Medulla oblongata (tissue), 1 donor: Measurements from ENCODE around the gene NTM.

Experiments
- DNase-seq: peaks from one replicate; pipeline ENCODE4 v3.0.0-alpha.2; 2015; ENCODE audit errors: extremely low spot score

The NTM gene

GRCh38 chr11:131767421-131767820 is 397.0 kb downstream of the NTM start:
- DNase-seq: no peak

GRCh38 chr11:131770801-131771200 is 400.4 kb downstream of the NTM start:
- DNase-seq: no peak

- no peak for DNase-seq
Measured at GRCh38 chr11:131771471-131771870, 401.1 kb downstream of the NTM start.

GRCh38 chr11:131773626-131774025 is 403.2 kb downstream of the NTM start:
- no peak for DNase-seq

- no peak for DNase-seq
Measured at GRCh38 chr11:131776211-131776610, 405.8 kb downstream of the NTM start.

- no peak for DNase-seq
Measured at GRCh38 chr11:131785801-131786200, 415.4 kb downstream of the NTM start.

- DNase-seq: no peak
Measured at GRCh38 chr11:131787119-131787518, 416.7 kb downstream of the NTM start.

- no peak for DNase-seq
Measured at GRCh38 chr11:131790586-131790985, 420.2 kb downstream of the NTM start.

- no peak for DNase-seq
Measured at GRCh38 chr11:131792243-131792642, 421.8 kb downstream of the NTM start.

- no peak for DNase-seq
Measured at GRCh38 chr11:131796089-131796488, 425.7 kb downstream of the NTM start.

- no peak for DNase-seq
Measured at GRCh38 chr11:131796541-131796940, 426.1 kb downstream of the NTM start.

- no peak for DNase-seq
Measured at GRCh38 chr11:131800452-131800851, 430.0 kb downstream of the NTM start.

- no peak for DNase-seq
Measured at GRCh38 chr11:131802440-131803115, 432.2 kb downstream of the NTM start.

GRCh38 chr11:131807876-131808275 is 437.5 kb downstream of the NTM start:
- no peak for DNase-seq

GRCh38 chr11:131808470-131808869 is 438.1 kb downstream of the NTM start:
- no peak for DNase-seq

- no peak for DNase-seq
Measured at GRCh38 chr11:131809203-131809918, 438.9 kb downstream of the NTM start.

GRCh38 chr11:131810541-131810940 is 440.1 kb downstream of the NTM start:
- no peak for DNase-seq

- DNase-seq: no peak
Measured at GRCh38 chr11:131811383-131811782, 441.0 kb downstream of the NTM start.

GRCh38 chr11:131814108-131814507 is 443.7 kb downstream of the NTM start:
- DNase-seq: peak; percentile 28

GRCh38 chr11:131815590-131815989 is 445.2 kb downstream of the NTM start:
- no peak for DNase-seq

- no peak for DNase-seq
Measured at GRCh38 chr11:131816051-131816450, 445.6 kb downstream of the NTM start.

- DNase-seq: no peak
Measured at GRCh38 chr11:131817687-131818188, 447.3 kb downstream of the NTM start.

- no peak for DNase-seq
Measured at GRCh38 chr11:131819865-131820264, 449.4 kb downstream of the NTM start.
